ENCODE results near the gene LMOD2.

- no peak for TF ChIP-seq ZBTB40 (IDR thresholded peaks at IDR 0.05; ENCODE audit: borderline replicate concordance)
- TF ChIP-seq EZH2 (IDR thresholded peaks at IDR 0.05; ENCODE audit: borderline replicate concordance, control insufficient read depth, low read depth, low read length): no peak
- TF ChIP-seq CTCF (IDR thresholded peaks at IDR 0.05 in 2 of 3, conservative IDR thresholded peaks at IDR 0.05 in 1 of 3; ENCODE audit: control insufficient read depth in 2 of 3, extremely low read depth in 1 of 3, insufficient read depth in 1 of 3, low read depth in 3 of 3, low read length in 3 of 3): no peak
- no peak for TF ChIP-seq MLLT1 (IDR thresholded peaks at IDR 0.05)
- no peak for TF ChIP-seq POLR2AphosphoS5 (IDR thresholded peaks at IDR 0.05; ENCODE audit: low read length)
These were observed 39.4 kb upstream of the LMOD2 start for GRCh38 chr7:123616223-123616622.

All from GM12878 (cell line).